ENCODE measurements around the gene SMARCD3. TPM values are rescaled to one million over a fixed set of nuclear protein-coding genes. Genes with fewer than 3 reads are reported as not detected.

SMARCD3 gene
- polyA plus RNA-seq, 3 donors = 104 to 183 (median 112) TPM

- peaks cover 23 to 32% (median 23%) of the 10 kb centered on the region in 3 donors for H3K27me3 Mint-ChIP-seq (ENCODE audit: low read depth in 3 of 3)
- no peaks in the 10 kb centered on the region for H3K4me1 Mint-ChIP-seq
- WGBS (ENCODE audit: insufficient coverage) = 95% methylated on average over 4 of the region's 17 CpGs
- intact Hi-C loops (cut with micrococcal nuclease) = no loop called here
- no peak within 1 kb of the TSS for H3K4me3 Mint-ChIP-seq
- H3K9me3 Mint-ChIP-seq = peaks cover 0 to 2% (median 0%) of the 10 kb centered on the region in 7 donors
- H3K27ac ChIP-seq (ENCODE audit: low read depth in 1 of 2, low read length in 2 of 2) = no peak within 1 kb of the TSS
- peak within 1 kb of the TSS in 1 of 7 donors; percentile 21 for H3K27ac Mint-ChIP-seq
- H3K27me3 ChIP-seq (ENCODE audit: control insufficient read depth in 2 of 2, insufficient read depth in 2 of 2, low read length in 2 of 2) = peaks cover 3 to 6% of the 10 kb centered on the region in 2 donors
- H3K9ac ChIP-seq (ENCODE audit: insufficient read depth, low read length, poor library complexity, severe bottlenecking) = no peak within 1 kb of the TSS
- H2AFZ ChIP-seq (ENCODE audit: insufficient read depth, low read depth, low read length, poor library complexity, severe bottlenecking) = no peak within 1 kb of the TSS
- H3K36me3 Mint-ChIP-seq = peaks cover 36 to 38% of the 10 kb centered on the region in 2 donors
- H3K36me3 ChIP-seq (replicated peaks in 1 of 2; ENCODE audit: control insufficient read depth in 1 of 2, insufficient read depth in 2 of 2, low read length in 2 of 2) = peaks cover 25 to 34% of the 10 kb centered on the region in 2 donors
- no peaks in the 10 kb centered on the region for H3K79me2 ChIP-seq (ENCODE audit: insufficient read depth, low read length)
- H3K4me1 ChIP-seq (ENCODE audit: control insufficient read depth in 1 of 2, insufficient read depth in 2 of 2, low read length in 2 of 2) = no peaks in the 10 kb centered on the region
- peaks cover 3% of the 10 kb centered on the region for H4K20me1 ChIP-seq (ENCODE audit: insufficient read depth, low read length)
- no peak within 1 kb of the TSS for H3K4me2 ChIP-seq (replicated peaks; ENCODE audit: extremely low read depth, low read length, poor library complexity, severe bottlenecking)
- no peak for DNase-seq
- TF ChIP-seq CTCF (IDR thresholded peaks at IDR 0.05) = no peak
- no peak within 1 kb of the TSS for H3K4me3 ChIP-seq (replicated peaks in 1 of 3; ENCODE audit: low read depth in 2 of 3, low read length in 3 of 3)
- H3K9me3 ChIP-seq (replicated peaks in 1 of 2; ENCODE audit: control insufficient read depth in 1 of 2, insufficient read depth in 1 of 2, low read length in 2 of 2) = no peaks in the 10 kb centered on the region
These were observed 38.2 kb downstream of the SMARCD3 start, which contains the start of gene H2BK1 for GRCh38 chr7:151210087-151210854. TSS of gene H2BK1 (minus strand) at chr7:151210488. CDS start at chr7:151210318, 170 bp downstream.

- Histone ChIP-seq H3K9me3 (replicated peaks in 1 of 2; ENCODE audit: control insufficient read depth in 1 of 2, insufficient read depth in 1 of 2, low read length in 2 of 2) (no peaks in the 10 kb centered on the region), H3K36me3 (replicated peaks in 1 of 2; ENCODE audit: control insufficient read depth in 1 of 2, insufficient read depth in 2 of 2, low read length in 2 of 2) (peaks cover 18 to 27% of the 10 kb centered on the region in 2 donors), H3K27ac (ENCODE audit: low read depth in 1 of 2, low read length in 2 of 2) (no peak overlapping the region), H3K9ac (ENCODE audit: insufficient read depth, low read length, poor library complexity, severe bottlenecking) (no peak overlapping the region), H2AFZ (ENCODE audit: insufficient read depth, low read depth, low read length, poor library complexity, severe bottlenecking) (no peak overlapping the region), H3K4me2 (replicated peaks; ENCODE audit: extremely low read depth, low read length, poor library complexity, severe bottlenecking) (no peak overlapping the region), H3K4me1 (ENCODE audit: control insufficient read depth in 1 of 2, insufficient read depth in 2 of 2, low read length in 2 of 2) (no peaks in the 10 kb centered on the region), H3K27me3 (ENCODE audit: control insufficient read depth in 2 of 2, insufficient read depth in 2 of 2, low read length in 2 of 2) (peaks cover 3 to 6% of the 10 kb centered on the region in 2 donors), H3K79me2 (ENCODE audit: insufficient read depth, low read length) (no peaks in the 10 kb centered on the region), H3K4me3 (replicated peaks in 1 of 3; ENCODE audit: low read depth in 2 of 3, low read length in 3 of 3) (no peak overlapping the region), H4K20me1 (ENCODE audit: insufficient read depth, low read length) (peaks cover 3% of the 10 kb centered on the region)
- Mint-ChIP-seq H3K4me1 (no peaks in the 10 kb centered on the region), H3K27ac (no peak overlapping the region), H3K36me3 (peaks cover 30 to 31% of the 10 kb centered on the region in 2 donors), H3K27me3 (ENCODE audit: low read depth in 3 of 3) (peaks cover 25 to 37% (median 27%) of the 10 kb centered on the region in 3 donors), H3K4me3 (no peak overlapping the region), H3K9me3 (peaks cover 0 to 4% (median 0%) of the 10 kb centered on the region in 7 donors)
- no peak for TF ChIP-seq CTCF (IDR thresholded peaks at IDR 0.05)
- intact Hi-C loops (cut with micrococcal nuclease) = no loop called here
- no peak for DNase-seq
- WGBS (ENCODE audit: insufficient coverage) = 95% methylated on average over 3 of the region's 6 CpGs
These were observed 38.9 kb downstream of the SMARCD3 start for GRCh38 chr7:151209588-151209987.

All from CD14-positive monocyte (primary cell).